ENCODE measurements around the gene PLEKHS1. TPM values are rescaled to one million over a fixed set of nuclear protein-coding genes. Genes with fewer than 3 reads are reported as not detected.

Gene PLEKHS1
- total and polyA plus RNA-seq, 4 donors = under 0.01 TPM; not detected in 3

- 90% methylated on average over 6 of the region's 6 CpGs for WGBS
- Histone ChIP-seq H3K9ac (ENCODE audit: low read depth in 1 of 2, low read length in 2 of 2) (no peak overlapping the region), H3K9me3 (ENCODE audit: control insufficient read depth in 4 of 4, low read length in 3 of 4) (no peaks in the 10 kb centered on the region), H3K4me1 (ENCODE audit: control insufficient read depth in 4 of 4, insufficient read depth in 4 of 4, low read length in 3 of 4) (no peaks in the 10 kb centered on the region), H3K36me3 (ENCODE audit: control insufficient read depth in 4 of 4, insufficient read depth in 3 of 4, low read depth in 1 of 4, low read length in 3 of 4) (no peaks in the 10 kb centered on the region), H3K27me3 (ENCODE audit: control insufficient read depth in 4 of 4, insufficient read depth in 4 of 4, low read length in 3 of 4) (no peaks in the 10 kb centered on the region), H3K27ac (ENCODE audit: low read depth in 1 of 2, low read length in 2 of 2) (no peak overlapping the region), H3K4me3 (ENCODE audit: low read depth in 1 of 3, low read length in 3 of 3) (no peak overlapping the region)
- DNase-seq (ENCODE audit: low spot score) = no peak
- no peak for TF ChIP-seq MAX (IDR thresholded peaks at IDR 0.05)
- no peak for TF ChIP-seq GABPA (IDR thresholded peaks at IDR 0.05 in 1 of 2, conservative IDR thresholded peaks at IDR 0.05 in 1 of 2)
- no peak for TF ChIP-seq NR2F2 (IDR thresholded peaks at IDR 0.05)
- TF ChIP-seq YY1 (IDR thresholded peaks at IDR 0.05) = no peak
- no peak for TF ChIP-seq EGR1 (IDR thresholded peaks at IDR 0.05; ENCODE audit: low read depth in 2 of 2)
- TF ChIP-seq CTCF (IDR thresholded peaks at IDR 0.05; ENCODE audit: low read depth, low read length, missing input control) = no peak
- TF ChIP-seq FOXA2 (IDR thresholded peaks at IDR 0.05) = no peak
- no peak for TF ChIP-seq FOXA1 (IDR thresholded peaks at IDR 0.05)
- TF ChIP-seq, protein P1, sequence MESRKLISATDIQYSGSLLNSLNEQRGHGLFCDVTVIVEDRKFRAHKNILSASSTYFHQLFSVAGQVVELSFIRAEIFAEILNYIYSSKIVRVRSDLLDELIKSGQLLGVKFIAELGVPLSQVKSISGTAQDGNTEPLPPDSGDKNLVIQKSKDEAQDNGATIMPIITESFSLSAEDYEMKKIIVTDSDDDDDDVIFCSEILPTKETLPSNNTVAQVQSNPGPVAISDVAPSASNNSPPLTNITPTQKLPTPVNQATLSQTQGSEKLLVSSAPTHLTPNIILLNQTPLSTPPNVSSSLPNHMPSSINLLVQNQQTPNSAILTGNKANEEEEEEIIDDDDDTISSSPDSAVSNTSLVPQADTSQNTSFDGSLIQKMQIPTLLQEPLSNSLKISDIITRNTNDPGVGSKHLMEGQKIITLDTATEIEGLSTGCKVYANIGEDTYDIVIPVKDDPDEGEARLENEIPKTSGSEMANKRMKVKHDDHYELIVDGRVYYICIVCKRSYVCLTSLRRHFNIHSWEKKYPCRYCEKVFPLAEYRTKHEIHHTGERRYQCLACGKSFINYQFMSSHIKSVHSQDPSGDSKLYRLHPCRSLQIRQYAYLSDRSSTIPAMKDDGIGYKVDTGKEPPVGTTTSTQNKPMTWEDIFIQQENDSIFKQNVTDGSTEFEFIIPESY (IDR thresholded peaks at IDR 0.05) = no peak
- no peak for TF ChIP-seq HNF4G (IDR thresholded peaks at IDR 0.05)
- TF ChIP-seq TAF1 (conservative IDR thresholded peaks at IDR 0.05) = no peak
- TF ChIP-seq HNF4A (conservative IDR thresholded peaks at IDR 0.05) = no peak
- TF ChIP-seq RXRA (IDR thresholded peaks at IDR 0.05) = no peak
- TF ChIP-seq, protein P2, sequence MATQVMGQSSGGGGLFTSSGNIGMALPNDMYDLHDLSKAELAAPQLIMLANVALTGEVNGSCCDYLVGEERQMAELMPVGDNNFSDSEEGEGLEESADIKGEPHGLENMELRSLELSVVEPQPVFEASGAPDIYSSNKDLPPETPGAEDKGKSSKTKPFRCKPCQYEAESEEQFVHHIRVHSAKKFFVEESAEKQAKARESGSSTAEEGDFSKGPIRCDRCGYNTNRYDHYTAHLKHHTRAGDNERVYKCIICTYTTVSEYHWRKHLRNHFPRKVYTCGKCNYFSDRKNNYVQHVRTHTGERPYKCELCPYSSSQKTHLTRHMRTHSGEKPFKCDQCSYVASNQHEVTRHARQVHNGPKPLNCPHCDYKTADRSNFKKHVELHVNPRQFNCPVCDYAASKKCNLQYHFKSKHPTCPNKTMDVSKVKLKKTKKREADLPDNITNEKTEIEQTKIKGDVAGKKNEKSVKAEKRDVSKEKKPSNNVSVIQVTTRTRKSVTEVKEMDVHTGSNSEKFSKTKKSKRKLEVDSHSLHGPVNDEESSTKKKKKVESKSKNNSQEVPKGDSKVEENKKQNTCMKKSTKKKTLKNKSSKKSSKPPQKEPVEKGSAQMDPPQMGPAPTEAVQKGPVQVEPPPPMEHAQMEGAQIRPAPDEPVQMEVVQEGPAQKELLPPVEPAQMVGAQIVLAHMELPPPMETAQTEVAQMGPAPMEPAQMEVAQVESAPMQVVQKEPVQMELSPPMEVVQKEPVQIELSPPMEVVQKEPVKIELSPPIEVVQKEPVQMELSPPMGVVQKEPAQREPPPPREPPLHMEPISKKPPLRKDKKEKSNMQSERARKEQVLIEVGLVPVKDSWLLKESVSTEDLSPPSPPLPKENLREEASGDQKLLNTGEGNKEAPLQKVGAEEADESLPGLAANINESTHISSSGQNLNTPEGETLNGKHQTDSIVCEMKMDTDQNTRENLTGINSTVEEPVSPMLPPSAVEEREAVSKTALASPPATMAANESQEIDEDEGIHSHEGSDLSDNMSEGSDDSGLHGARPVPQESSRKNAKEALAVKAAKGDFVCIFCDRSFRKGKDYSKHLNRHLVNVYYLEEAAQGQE (IDR thresholded peaks at IDR 0.05) = no peak
- TF ChIP-seq SP1 (IDR thresholded peaks at IDR 0.05) = no peak
- TF ChIP-seq, protein P3, sequence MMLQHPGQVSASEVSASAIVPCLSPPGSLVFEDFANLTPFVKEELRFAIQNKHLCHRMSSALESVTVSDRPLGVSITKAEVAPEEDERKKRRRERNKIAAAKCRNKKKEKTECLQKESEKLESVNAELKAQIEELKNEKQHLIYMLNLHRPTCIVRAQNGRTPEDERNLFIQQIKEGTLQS (IDR thresholded peaks at IDR 0.05) = no peak
- no peak for TF ChIP-seq RAD21 (IDR thresholded peaks at IDR 0.05)
- no peak for TF ChIP-seq JUND (IDR thresholded peaks at IDR 0.05)
Observed at GRCh38 chr10:113801569-113801968, 50.1 kb downstream of the PLEKHS1 start.

All from liver (tissue), 9 donors.